NCI-H2029 (cell line): Measurements from ENCODE around the gene ATP5IF1.

ENCODE experiments used
- DNase-seq: peaks from one replicate; lab custom pipeline; 2025; lab: John Stamatoyannopoulos, UW

The ATP5IF1 gene

DNA sequence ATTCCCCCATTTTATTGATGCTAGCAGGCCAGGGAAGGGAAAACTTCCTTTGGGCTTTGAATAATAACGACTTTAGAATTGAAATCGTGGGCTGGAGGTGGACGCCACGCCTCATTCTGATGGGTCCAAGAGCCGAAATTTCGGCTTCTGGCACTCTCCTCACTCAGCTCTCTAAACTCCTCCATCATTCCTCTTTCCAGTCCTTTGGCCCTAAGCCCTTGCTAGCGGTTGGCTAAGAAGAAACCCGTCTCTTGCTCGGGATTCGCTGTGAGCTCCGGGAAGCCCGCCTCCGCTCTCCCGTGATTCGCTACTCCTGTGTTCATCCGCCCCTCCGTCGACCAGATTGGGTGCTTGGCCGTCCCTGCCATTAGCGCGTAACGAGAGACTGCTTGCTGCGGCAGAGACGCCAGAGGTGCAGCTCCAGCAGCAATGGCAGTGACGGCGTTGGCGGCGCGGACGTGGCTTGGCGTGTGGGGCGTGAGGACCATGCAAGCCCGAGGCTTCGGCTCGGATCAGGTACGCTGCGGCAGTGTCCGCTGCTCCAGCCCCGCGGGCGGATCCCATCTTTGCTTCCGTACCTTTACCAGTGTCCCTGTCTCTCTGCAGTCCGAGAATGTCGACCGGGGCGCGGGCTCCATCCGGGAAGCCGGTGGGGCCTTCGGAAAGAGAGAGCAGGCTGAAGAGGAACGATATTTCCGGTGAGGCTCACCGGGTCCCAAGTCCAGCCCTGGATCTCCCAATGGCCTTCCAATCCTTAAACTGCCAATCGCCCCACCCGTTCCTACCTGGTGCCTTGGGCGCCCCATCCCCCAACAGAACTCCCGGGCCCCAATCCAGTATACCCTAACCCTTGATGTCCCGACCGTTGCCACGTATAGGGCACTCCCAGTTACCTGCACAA is at the start of gene ATP5IF1:
ATP5IF1 (plus strand) TSS at position 370 of the 901 bp plus-strand sequence; CDS start at position 430, 60 bp downstream.
- DNase-seq = peak; percentile 96

DNA sequence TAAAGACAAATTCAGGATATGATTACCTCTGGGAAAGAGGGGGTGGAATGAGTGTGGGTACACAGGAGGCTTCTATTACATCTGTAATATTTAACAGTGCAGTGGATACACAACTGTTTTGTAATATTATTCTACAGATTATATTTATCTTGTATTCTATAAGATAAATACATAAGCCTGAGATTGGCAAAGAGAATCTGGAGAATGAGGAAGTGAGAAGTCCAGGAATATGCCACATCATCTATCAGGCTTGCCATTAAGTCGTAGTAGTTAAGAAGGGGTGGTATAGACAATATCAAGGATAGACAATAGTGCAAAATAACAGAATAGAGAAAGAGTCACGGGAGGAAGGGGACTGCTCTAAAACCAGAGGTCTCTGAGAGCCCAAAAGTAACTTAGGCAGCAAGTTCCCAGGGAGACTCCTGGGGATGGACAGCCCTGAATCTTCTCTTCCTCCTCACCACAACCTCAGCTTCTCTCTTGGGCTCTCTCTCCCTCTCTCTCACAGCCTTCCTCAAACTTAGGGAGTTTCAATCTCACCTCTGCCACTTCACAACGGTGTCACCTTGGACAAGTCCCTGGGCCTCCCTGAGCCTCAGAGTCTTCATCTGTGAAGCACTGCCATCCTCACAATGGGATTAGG is 45.5 kb upstream of the ATP5IF1 start:
- no peak for DNase-seq

- no peak for DNase-seq
Observed at GRCh38 chr1:28190996-28191645, 44.8 kb upstream of the ATP5IF1 start.

- DNase-seq = no peak
Observed at GRCh38 chr1:28193701-28194161, 42.2 kb upstream of the ATP5IF1 start.

DNA sequence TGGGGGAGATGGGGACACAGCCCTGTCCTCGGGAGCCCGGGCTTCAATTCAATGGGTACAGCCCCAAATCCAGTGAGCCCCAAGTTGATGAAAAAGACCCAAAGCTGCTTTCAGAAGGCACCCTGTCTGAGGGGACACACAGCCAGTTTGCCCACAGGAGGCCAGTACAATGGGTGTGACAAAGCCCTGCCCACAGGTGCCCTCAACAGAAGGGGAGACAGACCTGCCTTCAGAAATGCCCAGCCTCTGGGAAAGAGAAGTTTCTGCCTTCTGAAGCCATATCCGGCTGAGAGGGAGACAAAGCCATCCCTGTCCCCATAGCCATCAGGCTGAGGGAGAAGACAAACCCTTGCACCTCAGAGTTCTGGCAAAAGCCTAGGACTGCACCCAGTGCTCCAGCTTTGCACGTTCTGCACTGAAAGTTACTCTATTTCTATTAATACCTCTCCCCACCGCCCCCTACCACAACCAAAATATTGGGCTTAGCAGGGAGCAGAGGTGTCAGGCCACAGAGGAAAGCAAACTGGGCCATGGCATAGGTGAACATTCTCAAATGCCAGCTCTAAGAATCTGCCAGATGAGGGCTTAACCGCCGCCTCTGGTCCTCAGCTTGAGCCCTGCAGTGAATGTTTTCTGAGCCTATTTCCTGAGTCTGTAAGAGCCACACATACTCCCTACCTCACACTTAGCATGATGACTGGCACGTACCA is 41.4 kb upstream of the ATP5IF1 start:
- DNase-seq = no peak

- DNase-seq = no peak
Observed at GRCh38 chr1:28195780-28196179, 40.1 kb upstream of the ATP5IF1 start.

- no peak for DNase-seq
Observed at GRCh38 chr1:28196330-28196729, 39.6 kb upstream of the ATP5IF1 start.

DNA sequence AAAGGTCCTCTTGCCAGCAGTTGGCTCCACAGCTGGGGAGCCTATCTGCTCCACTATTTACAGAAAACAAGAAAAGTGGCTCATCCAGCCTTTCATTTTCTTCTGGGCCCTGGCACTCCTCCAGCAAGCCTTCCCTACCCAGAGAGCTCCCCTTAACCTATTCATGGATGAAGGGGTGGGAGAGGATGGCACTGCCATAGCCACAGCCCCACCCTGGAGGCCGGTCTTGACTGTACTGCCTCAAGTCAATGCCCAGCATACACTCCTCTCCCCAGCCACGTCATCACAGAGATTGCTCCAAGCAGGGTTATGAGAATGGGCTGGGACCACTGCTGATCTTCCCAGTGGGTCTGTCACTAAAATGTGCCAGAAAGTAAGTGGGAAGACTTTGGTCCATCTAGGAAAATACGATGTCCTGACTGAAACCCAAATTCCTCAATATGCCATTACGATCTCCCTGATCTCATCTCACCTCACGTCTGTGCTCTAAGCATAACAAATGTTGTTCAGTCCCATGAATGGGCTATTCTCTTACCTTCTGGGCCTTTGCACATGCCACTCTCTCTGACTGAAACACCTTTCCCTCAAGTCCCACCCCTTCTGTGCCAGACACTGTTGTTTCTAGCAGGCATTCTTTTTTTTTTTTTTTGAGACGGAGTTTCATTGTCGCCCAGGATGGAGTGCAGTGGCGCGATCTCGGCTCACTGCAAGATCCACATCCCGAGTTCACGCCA is 38.1 kb upstream of the ATP5IF1 start:
- no peak for DNase-seq

DNA sequence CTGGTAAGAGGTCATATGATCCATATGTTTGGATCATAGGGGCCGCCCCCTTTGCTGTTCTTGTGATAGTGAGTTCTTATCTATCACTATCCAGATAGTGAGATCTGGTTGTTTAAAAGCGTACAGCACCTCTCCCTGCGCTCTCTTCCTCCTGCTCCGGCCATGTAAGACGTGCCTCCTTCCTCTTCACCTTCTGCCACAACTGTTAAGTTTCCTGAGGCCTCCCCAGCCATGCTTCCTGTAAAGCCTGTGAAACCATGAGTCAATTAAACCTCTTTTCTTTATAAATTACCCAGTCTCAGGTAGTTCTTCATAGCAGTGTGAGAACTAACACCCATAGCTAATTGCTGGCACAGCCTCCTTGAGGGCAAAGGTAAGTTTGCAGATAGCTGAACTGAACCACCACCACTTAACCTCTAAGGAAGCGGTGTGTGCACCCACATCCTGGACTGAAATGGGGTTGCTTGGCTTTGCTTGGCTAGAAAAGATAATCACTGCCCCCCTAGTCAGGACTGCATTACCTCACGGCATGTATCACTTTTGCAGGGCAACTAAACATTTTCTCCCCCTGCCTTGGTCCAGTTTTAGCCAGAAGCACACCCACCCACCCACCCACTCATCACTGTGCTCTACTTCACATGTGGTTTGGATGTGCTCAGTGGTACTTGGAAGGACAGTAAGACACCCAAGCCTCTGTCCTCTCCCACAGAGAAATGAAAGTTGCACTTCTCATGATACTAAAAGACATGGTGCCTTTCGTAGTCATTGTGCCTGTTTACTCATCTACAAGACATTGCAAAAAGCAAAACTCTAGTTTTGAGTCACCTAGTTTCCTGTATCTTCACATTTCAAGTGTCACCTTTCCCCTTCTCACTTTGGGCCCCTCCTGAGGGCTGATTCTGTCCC is 36.3 kb upstream of the ATP5IF1 start:
- no peak for DNase-seq

DNA sequence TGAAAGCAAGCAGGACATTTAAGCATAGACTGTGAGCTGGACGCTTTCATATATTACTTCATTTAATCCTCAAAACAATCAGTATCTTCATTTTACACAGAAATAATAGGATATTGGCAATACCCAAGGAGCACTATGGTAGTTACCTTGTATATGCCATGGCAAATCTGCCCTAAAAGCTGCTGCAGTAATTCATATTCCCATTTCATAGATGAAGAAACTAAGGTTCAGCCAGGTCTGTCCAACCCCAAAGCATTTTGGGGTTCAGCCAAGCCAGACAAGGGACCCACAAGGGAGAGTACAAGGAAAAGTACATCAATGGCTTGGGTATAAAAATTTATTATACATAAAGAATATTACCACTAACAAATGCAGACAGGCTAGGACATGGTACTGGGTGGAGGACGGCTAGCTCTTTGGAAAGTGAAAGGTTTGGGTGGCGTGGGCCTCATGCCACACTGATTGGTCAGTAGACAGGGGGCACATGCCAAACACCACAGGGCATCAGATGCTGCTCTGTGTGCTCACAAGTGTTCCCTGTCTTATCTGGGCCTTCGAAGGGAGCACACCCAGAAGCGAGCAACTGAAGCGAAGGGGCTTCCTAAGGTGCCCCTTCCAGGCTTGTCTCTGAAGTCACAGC is 35.6 kb upstream of the ATP5IF1 start:
- no peak for DNase-seq

DNA sequence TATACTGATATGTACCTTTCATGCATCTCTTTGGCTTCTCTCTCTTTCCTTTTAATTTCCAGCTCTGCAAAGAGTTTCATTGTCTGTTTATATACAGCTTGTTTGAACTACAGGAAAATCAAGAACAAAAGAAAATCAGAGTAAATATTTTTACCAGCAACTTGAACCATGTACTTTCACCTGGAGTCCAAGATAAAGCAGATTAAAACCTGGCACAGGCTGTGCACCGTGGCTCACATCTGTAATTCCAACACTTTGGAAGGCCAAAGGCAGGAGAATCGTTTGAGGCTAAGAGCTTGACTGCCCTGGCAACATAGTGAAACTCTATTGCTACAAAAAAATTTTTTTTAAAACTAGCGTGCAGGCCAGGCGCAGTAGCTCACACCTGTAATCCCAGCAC is 30.7 kb upstream of the ATP5IF1 start:
- no peak for DNase-seq

DNA sequence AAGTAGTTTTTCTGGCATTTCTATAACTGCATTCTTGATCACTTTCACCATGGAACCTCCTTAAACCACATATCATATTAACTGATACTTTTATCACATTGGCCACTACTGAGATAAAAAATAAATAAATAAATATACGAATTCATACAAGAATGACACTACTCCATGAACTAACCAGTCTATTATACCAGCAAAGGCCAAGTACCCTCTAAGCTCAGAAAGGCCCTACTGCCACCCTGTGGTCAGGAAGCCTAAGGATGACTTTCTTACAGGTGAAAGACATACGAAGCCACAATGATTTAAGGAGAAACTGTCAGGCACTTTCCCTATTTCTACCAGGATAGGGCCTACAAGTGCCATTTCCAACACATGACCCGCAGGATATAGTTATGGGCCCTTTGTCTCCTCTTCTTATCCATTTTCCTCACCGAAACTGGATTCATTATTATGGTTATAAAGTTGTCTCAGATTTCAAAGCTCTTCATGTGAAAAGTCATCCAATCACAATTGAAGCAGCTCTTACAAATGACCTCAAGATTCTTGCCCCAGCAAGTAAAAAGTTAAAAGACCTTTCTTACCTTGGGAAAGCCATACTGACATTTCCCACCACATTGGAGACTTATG is 27.0 kb upstream of the ATP5IF1 start:
- peak; percentile 5 for DNase-seq

- DNase-seq = no peak
Observed at GRCh38 chr1:28209700-28210099, 26.2 kb upstream of the ATP5IF1 start.

GRCh38 chr1:28213315-28213714 is 22.6 kb upstream of the ATP5IF1 start:
- DNase-seq = no peak

- no peak for DNase-seq
Observed at GRCh38 chr1:28229089-28229488, 6.8 kb upstream of the ATP5IF1 start.

DNA sequence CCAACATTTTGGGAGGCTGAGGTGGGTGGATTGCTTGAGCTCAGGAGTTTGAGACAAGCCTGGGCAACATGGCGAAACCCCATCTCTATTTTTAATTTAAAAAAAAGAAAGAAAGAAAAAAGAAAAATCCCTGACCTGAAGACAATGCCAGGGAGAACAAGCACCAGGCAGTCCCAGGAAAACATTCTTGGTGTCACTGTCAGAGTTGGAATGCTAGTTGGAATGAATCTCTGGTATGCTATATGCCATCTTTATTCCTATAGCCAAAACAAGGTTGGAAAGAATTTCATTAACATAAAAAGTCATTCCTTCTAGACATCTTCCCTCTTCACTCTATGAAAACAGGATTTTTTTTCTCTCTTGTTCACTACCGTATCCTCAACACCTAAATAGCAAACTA is 5.9 kb upstream of the ATP5IF1 start:
- DNase-seq = no peak

DNA sequence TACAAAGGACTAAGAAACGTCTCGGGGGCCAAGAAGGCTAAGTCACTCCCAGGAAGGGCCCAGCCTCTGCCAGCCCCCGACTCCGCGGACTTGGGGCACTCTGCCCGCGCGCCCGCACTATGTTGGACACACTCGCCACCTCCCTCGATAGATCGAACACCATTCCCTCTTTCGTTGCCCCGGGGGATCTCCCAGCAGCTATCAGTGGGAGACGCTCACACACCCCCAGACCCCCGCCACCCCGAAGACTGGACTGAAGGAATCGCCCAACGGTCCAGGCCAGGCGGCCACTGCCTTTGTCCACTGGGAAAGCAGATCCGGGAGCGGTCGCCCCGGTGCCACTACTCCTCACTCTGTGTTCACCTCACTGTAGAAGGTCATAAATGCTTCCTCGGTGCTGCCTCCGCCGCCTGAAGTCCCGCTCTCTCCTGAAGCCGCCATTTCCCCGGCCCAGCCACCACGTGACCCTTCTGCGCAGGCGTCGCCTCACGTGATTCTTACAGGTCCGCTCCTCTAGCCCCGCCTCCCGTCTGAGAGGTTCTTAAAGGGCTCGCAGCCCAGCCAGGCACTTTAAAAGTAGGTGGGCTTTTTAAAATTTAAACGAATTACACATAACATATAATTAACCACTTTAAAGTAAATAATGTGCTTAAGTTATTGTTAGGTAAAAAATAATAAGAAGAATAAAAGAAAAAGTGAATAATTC is 3.2 kb upstream of the ATP5IF1 start, which contains the start of gene DNAJC8:
DNAJC8 (minus strand) TSS at position 472 of the 706 bp plus-strand sequence; CDS start at position 441, 31 bp downstream.
- peak; percentile 91 for DNase-seq

DNA sequence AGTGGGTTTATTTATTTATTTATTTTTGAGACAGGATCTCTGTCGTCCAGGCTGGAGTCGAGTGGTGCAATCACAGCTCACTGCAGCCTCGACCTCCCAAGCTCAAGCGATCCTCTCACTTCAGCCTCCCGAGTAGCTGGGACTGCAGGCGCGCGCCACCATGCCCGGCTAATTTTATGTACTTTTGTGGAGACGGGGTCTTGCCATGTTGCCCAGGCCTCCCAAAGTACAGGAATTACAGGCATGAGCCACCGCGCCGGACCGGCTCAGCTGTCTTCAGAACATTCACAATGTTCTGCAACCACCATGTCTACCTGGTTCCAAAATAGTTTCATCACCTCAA is 2.7 kb upstream of the ATP5IF1 start:
- no peak for DNase-seq
